Measurements from ENCODE around the gene VSIG10L2.

VSIG10L2 gene

DNA sequence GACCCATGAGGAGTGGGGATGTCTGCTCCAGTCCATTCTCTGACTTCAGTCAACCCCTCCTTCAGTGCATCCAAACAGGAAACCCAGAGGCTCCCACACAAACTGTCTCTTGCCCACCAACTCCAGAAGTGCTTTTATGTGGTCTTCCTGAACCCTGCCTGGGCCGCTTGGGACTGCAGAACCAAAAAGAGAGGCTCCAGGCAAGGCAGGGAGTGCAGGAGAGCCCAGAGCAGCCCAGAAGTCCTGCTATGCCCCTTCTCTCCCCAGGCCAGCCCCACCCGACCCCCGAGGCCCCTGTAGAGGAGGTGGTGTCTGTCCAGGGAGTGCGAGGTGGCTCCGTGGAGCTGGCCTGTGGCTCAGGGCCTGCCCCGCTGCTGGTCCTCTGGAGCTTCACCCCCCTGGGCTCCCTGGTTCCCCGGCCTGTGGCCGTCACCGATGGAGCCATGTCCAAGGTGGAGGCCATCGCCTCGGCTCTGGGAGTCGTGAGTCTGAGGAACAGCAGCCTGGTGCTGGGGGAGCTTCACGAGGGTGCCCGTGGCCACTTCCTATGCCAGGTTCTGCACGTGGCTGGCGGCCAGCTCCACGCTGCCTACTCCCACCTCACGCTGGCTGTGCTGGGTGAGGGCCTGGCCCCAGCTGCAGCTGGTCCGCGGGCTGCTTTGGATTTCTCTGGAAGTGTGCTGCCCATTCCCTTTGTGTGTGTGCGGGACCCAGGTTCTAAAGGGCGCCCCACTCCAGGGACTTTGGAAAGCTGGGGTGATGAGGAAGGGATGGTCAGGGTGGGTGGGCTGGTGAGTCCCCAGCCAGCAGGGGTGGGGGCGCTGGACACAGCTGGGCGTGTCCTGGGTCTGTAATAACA lies 1.8 kb downstream of the VSIG10L2 start:
- no peak for DNase-seq (ENCODE audit: low read depth)

DNA sequence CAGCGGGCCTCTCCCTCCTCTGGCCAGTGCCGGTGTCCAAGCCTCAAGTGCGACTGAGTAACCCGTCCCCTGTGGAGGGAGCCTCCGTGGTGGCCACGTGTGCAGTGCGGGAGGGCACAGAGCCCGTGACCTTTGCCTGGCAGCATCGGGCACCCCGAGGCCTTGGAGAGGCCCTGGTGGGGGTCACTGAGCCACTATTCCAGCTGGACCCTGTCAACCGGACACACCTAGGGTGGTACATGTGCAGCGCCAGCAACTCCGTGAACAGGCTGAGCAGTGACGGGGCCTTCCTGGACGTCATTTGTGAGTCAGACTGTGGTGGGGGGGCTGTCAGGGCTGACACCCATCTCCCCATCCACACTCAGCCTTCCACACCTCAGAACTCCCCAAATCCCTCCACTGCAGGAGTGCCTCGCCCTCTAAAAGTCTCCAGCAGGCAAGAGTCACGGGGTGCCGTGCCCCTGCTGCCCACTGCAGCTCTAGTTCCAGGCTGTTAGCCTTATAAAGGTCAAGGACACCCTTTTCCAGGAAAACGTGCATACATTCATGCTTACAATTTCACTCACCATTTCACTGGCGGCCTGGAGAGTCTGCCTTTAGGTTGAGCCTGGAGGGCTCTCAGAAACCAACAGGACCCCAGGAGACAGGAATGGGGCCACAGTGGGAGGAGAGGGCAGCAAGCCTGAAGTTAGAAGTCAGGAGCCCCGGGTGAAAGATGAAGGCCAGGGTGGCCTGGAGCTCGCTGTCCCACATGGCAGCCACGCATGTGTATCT lies 2.6 kb downstream of the VSIG10L2 start:
- no peak for DNase-seq (ENCODE audit: low read depth)

DNA sequence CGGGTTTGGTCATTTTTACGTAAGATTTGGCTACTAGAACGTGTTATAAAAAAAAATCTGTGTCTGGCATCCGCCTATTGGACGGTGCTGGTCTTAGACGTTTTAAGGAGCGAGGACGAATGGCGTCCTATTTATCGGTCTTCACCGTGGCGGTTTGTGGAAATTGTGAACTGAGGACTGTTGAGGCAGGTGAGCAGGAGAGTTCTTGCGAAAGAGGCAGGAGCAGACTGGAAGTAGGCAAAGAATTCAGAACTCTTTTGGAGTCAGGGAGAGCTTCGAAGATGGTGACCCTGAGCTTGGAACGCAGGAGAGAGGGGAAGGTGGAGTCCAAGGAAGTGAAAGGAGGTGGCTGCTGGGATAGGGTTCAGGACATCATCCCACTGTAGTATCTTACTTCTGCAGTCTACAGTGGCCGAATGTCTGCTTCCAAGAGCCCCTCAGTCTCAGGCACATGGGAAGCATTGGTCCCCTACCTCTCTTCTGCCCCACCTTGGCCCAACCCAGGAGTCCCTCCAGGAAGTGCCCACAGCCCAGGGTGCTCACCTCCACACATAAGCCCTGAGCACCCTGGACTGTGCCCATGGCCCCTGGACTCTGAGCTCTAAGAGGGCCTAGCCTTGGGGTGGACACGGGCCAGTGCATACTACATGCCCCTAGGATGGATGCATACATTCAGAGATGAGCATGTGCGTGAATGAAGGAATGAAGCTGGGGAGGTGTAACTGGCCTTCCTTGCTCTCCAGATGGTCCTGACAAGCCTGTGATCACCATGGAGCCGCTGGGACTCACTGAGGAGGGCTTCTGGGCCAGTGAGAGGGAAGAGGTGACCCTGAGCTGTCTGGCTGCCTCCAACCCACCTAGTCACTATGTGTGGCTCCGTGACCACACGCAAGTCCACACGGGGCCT lies 3.7 kb downstream of the VSIG10L2 start:
- DNase-seq (ENCODE audit: low read depth), result no peak

DNA sequence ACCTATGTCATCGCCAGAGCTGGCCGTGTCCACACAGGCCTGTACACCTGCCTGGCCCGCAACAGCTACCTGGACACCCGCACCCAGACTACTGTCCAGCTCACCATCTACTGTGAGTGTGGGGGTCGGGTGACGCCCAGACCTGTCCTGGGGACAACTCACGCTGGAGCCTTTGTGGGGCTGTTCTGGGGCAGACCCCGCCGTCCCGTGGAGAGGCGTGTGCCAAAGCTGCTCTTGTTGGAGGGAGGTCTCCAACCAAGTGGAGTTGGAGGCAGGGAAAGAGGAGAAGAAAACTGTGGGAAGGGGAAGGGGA lies 4.3 kb downstream of the VSIG10L2 start:
- DNase-seq (ENCODE audit: low read depth), result no peak

DNA sequence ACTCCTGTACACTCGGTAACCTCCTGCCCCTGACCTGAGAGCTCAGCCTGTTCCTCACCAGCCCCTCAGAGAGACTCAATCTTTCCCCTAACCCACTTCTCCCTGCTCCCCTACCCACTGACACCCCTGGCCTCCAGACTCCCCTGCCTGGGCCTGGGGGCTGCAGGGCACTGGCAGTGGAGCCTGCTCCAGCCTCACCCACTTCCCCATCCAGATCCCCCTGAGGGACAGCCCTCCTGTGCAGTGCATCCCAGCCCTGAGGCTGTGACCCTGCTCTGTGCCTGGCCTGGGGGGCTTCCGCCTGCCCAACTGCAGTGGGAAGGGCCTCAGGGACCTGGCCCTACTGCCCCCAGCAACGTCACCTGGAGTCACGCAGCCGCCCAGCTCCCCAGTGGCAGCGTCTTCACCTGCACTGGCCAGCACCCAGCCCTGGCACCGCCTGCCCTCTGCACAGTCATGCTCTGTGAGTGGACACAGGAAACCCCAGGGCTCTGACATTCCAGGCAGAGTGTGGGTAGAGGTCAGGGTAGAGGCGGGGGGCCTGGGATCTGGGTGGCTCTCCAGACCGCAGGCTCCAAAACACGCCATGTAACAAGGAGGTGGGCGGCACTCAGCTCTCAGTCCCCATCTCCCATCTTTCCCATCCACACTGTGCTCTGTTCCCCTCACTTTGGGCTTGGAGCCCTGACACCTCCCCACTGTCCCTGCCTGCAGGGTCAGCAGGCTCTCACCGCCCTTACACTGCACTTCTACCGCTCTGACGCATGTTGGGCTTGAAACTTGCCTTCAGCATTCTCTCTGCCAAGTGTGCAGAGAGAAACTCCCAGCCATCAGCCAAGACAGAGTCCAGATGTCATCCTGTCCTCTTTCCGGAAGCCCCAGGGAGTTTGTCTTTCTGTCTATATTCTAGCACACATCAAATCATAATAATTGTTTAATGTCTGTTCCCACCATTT lies 5.1 kb downstream of the VSIG10L2 start:
- DNase-seq (ENCODE audit: low read depth), result no peak

DNA sequence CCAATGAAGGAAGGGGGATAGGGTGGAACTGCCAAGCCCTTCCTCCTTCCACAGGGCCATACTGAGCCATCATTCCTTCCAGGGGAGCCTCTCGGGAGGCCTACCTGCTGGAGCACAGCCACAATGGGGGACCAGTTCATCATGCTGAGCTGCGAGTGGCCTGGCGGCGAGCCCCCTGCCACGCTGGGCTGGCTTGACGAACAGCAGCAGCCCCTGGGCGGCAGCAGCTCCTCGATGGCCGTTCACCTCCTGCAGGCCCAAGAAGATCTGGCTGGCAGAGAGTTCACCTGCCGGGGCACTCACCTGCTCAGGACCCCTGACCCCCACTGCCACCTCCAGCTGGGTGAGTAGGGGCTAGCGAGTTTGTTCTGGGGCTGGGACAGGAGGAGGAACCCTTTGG lies 5.9 kb downstream of the VSIG10L2 start:
- DNase-seq (ENCODE audit: low read depth), result no peak

DNA sequence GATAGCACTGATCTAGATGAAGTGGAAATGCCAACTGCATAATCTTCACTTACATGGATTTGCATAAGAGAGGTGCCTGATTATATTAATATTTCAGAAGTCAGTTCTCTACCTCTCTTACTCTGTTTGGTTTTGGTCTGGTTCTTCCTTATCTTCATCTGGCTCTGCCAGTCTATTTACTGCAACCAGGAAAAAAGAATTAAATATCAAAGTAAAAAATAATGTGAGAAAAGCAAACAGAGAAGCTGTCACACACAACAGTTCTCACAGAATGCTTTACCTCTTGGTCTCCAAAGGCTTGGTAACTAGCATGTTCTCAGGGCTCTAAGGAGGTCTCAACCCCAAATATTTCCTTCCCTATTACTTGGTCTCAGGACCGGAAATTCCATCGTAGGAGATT lies 6.7 kb downstream of the VSIG10L2 start:
- no peak for DNase-seq (ENCODE audit: low read depth)

DNA sequence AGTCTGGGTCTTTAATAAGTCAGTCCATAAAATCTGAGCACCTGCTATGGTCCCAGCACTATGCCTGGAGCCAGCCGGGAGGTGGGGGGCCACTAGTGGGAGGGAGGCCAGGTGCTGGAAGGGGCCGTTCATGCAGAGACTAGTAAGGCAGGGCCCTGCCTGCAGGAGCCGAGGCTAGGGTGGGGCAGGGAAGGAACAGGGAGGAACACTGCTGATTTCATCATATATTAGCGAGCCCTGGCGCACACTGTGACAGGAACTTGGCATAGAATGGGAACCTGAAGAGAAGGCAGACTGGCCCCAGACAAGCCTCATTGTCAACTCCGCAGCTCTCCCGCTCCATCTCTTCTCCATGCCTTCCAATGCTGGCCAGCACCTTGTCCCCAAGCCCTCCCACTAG lies 7.1 kb downstream of the VSIG10L2 start:
- no peak for DNase-seq (ENCODE audit: low read depth)

DNA sequence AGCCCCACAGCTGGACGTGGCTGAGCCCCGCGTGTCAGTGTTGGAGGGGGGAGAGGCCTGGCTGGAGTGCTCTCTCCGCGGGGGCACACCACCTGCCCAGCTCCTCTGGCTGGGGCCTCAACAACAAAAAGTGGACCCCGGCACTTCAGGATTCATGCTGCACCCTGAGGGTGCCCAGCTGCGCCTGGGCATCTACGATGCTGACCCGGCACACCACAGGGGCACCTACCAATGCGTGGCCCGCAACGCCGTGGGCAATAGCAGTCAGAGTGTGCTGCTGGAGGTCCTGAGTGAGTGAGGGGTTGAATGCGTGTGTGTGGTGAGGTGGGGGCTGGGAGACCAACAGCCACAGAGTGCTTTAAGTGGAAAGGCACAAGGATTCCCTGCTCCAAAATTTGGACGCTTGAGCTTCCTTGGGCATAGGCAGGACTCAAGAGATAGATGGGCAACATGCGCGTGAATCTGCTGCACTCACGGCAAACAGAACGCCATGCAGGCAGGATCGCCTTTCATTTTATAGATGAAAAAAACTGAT lies 7.6 kb downstream of the VSIG10L2 start:
- DNase-seq (ENCODE audit: low read depth), result no peak

DNA sequence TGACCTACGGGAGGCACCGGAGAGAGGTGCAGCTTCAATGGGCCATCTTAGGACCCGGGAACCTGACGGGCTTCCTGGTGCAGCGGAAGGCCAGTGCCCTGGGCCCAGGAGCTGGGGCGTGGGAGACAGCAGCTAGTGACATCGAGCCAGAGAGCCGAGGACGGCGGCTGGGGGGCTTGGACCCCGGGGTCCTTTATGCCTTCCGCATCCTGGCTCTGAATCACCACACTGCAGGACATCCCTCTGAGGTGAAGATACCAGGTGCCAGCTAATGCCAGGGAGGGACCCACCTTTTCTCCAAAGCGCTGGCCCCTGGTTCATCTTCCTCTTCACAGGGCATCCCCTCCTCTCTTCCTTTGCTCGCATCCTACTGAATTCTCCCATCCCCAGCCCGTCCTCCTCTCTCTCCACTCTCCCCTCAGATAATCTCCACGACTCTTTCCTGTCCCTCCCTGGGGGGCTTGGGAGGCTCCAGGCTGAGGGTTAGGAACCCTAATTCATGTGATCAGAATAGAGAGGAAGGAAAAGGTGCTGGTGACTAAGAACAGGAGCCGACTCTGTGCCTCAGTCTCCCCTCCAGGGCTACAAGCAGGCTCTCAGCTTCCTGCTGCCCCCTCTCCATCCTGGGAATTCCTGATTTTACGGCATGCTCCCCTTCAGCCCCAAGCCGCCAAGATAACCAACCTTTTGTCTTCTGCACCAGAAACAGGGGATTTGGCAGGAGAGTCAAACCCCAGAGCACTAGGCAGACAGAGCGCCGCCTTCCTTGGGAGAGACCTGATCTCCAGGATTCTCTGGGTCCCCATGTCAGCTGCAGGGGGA lies 8.5 kb downstream of the VSIG10L2 start:
- no peak for DNase-seq (ENCODE audit: low read depth)

DNA sequence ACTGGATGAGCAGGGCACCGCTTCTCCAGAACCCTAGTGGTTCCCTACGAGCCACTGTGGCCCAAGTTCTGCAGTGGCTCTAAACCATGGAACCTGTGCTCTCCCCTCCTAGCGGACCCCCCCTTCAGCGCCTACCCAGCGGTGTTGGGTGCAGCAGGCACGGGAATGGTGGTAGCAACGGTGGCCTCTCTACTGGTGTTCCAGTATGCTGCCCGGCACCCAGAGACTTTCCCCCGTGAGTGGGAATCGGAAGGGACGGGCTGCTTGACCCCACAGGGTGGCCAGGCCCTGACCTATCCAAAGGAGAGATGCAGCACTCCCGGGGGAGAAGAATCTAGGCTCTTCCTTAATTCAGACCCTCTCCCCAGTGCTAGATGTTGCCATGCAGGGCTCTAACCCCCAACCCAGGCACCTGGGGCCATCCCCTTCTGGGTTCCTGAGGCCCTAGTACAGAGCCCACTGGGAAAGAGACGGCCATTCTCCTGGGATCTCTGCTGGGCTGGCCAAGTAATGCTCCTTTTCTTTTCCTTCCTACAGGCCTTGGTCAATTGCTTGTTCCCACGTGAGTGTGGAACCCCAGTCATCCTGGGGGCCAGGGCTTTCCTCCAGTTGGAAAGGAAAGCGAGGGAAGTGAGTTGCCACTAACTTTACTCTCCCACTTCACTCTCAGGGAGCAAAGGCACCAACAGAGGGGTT lies 9.2 kb downstream of the VSIG10L2 start:
- no peak for DNase-seq (ENCODE audit: low read depth)

DNA sequence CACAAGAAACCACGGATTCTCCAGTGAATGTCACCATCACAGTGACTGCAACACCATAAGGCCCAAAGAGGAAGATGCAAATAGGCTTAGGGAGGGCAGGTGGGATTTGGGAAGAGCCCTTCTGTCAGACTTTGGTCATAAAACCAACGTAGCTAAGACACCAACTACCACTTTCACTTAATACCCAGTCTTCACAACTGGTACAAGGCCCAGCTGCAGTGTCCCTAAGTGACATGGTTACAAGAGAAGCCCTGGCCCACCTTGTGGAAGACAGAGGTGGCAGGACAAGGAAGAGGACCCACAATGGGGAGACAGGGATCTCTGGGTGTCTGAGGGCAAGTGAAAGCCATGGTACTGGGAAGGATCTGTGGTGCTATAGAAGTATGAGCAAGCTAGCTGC lies 10.0 kb downstream of the VSIG10L2 start:
- DNase-seq (ENCODE audit: low read depth), result no peak

DNA sequence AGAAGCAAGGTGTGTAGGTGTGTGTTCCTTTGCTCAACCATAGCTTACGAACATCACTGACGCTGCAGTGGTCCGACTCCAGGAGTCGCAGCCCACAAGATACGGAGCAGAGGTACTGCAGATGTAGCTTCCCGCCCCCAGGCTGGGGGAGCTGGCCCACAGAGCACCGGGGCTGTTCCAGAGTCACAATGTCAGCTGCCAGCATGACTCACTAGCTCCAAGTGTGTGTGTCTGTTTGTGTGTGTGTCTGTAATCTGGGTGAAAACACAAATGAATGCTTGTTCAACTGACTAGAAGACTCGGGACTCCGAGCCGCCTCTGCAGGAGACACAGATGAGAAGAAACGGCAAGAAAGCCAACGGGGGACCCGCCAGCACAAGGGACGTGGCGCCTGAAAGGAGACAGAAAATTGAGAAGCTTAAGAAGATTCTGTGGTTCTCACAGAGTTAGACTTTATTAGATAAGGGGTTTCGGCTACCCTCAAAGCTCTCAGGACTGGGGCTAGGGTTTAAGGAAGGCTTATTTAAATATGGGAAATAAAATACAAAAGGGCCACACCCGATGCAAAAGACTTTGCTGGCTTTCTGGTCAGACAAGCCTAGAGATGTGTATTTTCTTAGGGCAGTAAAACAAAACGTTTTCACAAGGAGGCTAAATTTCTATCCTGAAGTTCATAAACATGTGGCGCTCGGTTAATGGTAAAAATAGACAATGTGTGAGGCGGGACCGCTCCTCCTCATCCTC lies 10.7 kb downstream of the VSIG10L2 start:
- no peak for DNase-seq (ENCODE audit: low read depth)

DNA sequence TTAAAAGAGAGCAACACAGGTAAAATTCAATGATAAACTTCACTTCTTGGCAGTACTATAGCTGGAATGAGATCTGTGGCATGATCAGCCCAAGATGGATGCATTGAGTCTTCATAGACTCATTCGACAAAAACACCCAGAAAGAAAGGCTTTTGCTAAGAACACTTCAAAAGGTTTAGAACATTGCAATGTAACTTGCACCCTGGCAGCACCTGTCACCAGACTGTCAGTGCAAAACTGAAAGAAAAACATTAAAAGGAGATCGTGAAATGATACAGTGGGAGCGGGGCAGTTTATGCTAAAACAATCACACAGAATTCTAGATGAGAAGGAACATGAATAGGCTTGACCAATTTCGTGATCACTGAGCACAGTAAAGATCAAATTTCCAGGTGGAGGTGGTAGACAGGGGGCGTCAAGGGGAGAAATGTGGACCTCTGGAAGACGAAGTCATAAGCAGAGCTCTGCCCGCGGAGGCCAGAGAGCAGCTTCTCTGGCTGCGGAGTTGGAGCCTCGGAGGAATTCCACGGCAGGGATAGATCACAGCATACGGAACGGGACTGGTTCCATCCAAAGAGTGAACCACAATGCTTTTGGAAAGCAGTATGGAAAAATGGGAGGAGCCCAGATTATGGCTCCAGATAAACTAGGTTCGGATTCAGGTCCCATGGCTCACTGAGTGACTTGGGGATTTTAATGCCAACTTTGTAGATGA lies 11.9 kb downstream of the VSIG10L2 start:
- DNase-seq (ENCODE audit: low read depth), result no peak

DNA sequence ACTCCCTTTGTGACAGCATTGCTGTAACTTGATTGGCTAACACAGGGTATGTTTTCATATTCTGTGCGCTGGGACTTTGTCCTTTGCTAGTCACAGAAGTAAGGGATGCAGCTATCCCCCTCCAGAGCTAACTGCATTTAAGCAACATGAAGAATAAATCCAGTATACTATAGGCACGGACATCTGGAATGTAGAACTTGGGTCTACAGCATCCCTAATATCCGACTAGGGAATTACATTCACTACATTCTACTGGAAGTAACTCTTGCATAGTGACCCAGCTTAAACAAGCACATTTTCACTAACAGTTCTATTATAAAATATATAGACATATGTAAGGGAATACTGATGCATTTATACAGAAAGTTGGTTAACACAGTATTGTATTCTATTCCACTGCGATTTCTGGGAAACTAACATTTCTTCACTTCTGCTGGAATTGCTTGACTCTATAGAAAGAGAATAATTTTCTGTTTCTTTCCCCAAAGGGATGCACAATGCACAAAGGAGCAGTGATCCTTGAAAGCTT lies 13.1 kb downstream of the VSIG10L2 start:
- no peak for DNase-seq (ENCODE audit: low read depth)

DNA sequence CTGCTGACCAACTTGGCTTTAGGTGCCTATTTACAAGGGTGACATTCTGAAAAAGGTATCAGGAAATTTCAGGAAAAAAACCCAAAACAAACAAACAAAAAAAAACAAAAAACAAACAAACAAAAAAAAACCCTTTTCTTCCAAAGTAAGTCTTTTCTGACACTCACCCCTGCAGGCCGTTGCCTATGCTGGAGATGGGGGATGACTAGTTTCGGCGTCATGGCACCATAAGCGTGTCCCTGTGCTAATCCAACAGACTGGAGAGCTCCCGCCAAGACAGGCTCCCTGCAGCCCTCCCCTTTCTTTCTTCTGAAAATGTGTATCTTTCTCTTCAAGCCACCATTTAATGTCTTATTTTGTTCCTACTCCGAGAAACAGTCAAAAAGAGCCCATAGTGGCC lies 13.7 kb downstream of the VSIG10L2 start:
- no peak for DNase-seq (ENCODE audit: low read depth)

DNA sequence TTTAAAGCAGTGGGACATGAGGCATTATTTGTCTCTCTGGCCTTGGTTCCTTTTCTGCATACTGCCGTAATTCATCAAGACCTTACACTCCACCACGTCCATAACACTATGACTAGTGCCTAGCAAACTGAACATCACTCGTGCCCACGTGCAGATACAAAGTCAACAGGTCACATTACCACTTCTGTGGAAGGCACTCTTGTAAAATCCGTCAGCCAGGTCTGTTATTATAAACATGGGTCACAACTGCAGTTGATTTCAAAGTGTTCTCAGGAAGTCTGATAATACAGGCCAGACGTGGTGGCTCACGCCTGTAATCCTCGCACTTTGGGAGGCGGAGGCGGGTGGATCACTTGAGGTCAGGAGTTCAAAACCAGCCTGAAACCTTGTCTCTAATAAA lies 14.1 kb downstream of the VSIG10L2 start:
- no peak for DNase-seq (ENCODE audit: low read depth)

DNA sequence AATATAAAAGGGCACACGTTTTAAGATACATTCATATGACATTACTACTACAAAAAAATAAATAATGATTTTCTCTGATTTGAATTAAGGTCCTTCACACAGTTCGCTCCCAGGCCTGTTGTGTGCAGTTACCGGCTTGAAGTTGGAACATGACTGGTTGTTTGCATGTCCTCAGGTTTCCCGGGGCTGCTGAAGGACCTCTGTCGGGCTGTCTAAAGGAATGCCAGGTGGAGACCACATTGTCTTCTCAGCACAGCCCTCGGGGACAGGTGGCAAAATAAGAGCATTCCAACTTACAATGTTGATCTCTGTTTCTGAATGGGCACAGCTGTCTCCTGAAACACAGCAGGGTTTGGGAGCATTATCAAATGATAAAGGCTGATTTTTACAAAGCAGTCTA lies 14.9 kb downstream of the VSIG10L2 start:
- no peak for DNase-seq (ENCODE audit: low read depth)

Measured in ELR (cell line).